LNCaP clone FGC (cell line): ENCODE data around the gene MLC1.

Source experiments
- DNase-seq: peaks from one replicate; pipeline ENCODE4 v3.0.0-alpha.2; 2011; ENCODE audit warnings: low read depth
- H3K4me3 ChIP-seq: 2 replicates; pipeline ENCODE4 v1.5.1; 2011; ENCODE audit warnings: mild to moderate bottlenecking, low read depth, low read length, control low read depth
- CTCF ChIP-seq: IDR thresholded peaks from 2 replicates; pipeline ENCODE4 v1.5.1; 2012; ENCODE audit warnings: mild to moderate bottlenecking; ENCODE audit not compliant: control insufficient read depth, insufficient read depth; ENCODE audit errors: extremely low read depth

The MLC1 gene

GRCh38 chr22:50115693-50116092 is 30.5 kb upstream of the MLC1 start:
- no peak for DNase-seq
- no peak for TF ChIP-seq CTCF
- no peak overlapping the region for H3K4me3 ChIP-seq

GRCh38 chr22:50114221-50115021 is 29.2 kb upstream of the MLC1 start:
- TF ChIP-seq CTCF, result no peak
- DNase-seq, result no peak
- H3K4me3 ChIP-seq, result no peak overlapping the region

- no peak for TF ChIP-seq CTCF
- DNase-seq, result no peak
- no peak overlapping the region for H3K4me3 ChIP-seq
Observed at GRCh38 chr22:50112151-50113118, 27.2 kb upstream of the MLC1 start.

- H3K4me3 ChIP-seq, result no peak overlapping the region
Observed at GRCh38 chr22:50111056-50111455, 25.8 kb upstream of the MLC1 start.

GRCh38 chr22:50107529-50107928 is 22.3 kb upstream of the MLC1 start:
- no peak for DNase-seq
- no peak for TF ChIP-seq CTCF
- no peak overlapping the region for H3K4me3 ChIP-seq

More at GRCh38 chr22:50111056-50111455, 25.8 kb upstream of the MLC1 start:
- no peak for DNase-seq
- no peak for TF ChIP-seq CTCF

- TF ChIP-seq CTCF, result no peak
- no peak for DNase-seq
- no peak overlapping the region for H3K4me3 ChIP-seq
Observed at GRCh38 chr22:50105208-50106100, 20.2 kb upstream of the MLC1 start.
